Tibial artery (tissue), 4 donors: ENCODE measurements around the gene TSHZ2.

Experiments used
- DNase-seq, 2 donors: peaks; one replicate each; pipeline ENCODE4 v3.0.0-alpha.2; 2019
- H3K27ac ChIP-seq, 2 donors: fragments of 200-600 bp; sonication (generic) in 1 of 2; 1 replicate in 1 of 2; 2 replicates in 1 of 2; pipeline ENCODE4 v1.5.1; 2018 to 2019; ENCODE audit warnings: mild to moderate bottlenecking in 1 of 2
- H3K27me3 ChIP-seq, 2 donors: fragments of 200-600 bp; sonication (generic) in 1 of 2; one replicate each; pipeline versions ENCODE4 v1.5.1 to v1.6.0; 2016 to 2019
- H3K36me3 ChIP-seq, 3 donors: fragments of 200-600 bp; sonication (generic) in 2 of 3; one replicate each; pipeline ENCODE4 v1.5.1; 2016 to 2019; ENCODE audit warnings: mild to moderate bottlenecking in 2 of 3
- H3K4me1 ChIP-seq, 4 donors: fragments of 200-600 bp; sonication (generic) in 2 of 4; 1 replicate in 3 of 4; 2 replicates in 1 of 4; pipeline ENCODE4 v1.5.1; 2016 to 2019
- H3K4me3 ChIP-seq, 2 donors: fragments of 200-600 bp; sonication (generic) in 1 of 2; 1 replicate in 1 of 2; 2 replicates in 1 of 2; pipeline ENCODE4 v1.5.1; 2018 to 2019; ENCODE audit warnings: mild to moderate bottlenecking in 2 of 2
- H3K9me3 ChIP-seq, 3 donors: fragments of 200-600 bp; sonication (generic) in 1 of 3; one replicate each; pipeline ENCODE4 v1.5.1; 2016 to 2019
- intact Hi-C: fragments of 100-400 bp; cut with DNase I; formaldehyde crosslinking; loops from one replicate; pipeline ENCODE4 v1.15.0; 2023; ENCODE audit warnings: low total_unique reads
- TF ChIP-seq, protein P1 (sequence below), 2 experiments: fragments of 200-600 bp in 1 of 2; fragments of 450-650 bp in 1 of 2; IDR thresholded peaks; one replicate each; pipeline ENCODE4 v1.5.1; 2017 to 2019; ENCODE audit warnings: antibody characterized with exemption in 2 of 2, mild to moderate bottlenecking in 1 of 2, moderate library complexity in 1 of 2

The TSHZ2 gene

DNA sequence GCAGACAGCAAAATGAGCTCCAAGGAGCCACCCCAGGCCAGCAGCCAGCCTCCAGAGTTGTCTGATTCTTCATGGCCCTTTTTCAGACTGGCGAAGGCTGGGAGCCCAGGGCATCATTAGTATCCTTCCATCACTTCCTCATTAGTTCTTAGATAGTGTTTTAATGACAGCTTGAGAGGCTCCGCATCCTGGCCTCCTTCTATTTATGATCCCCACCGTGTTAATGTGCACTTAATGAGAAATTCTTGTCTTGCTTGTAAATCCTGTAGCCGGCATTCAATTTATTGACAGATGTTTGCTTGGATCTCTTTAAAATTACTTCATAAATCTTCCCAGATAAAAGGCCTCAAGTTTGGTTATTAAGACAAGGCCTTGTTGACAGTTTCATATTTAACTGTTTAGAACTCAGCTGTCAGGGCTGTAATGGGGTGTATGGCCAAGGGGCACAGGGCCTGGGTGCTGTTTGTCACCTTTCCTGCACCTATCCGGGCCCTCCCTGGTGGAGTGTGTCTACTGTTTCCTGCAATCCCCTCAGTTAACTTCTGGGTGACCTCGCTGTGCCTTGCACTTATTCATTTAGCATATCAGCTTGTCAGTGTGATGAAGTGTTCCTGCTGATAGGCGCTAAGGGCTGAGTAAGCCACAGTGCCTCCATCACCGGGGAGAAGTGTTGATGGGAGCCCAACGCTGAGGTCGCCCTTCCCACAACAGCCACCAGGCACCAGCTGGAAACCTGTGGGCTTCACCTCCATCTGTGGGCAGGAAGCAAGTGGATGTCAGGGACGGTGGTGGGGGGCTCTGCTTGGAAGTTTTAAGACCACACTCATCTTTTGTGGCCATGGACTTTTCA is 169.3 kb downstream of the TSHZ2 start:
- no peak for DNase-seq
- H3K4me3 ChIP-seq, result no peak overlapping the region
- H3K27me3 ChIP-seq, result no peaks in the 10 kb centered on the region
- TF ChIP-seq, protein P1, sequence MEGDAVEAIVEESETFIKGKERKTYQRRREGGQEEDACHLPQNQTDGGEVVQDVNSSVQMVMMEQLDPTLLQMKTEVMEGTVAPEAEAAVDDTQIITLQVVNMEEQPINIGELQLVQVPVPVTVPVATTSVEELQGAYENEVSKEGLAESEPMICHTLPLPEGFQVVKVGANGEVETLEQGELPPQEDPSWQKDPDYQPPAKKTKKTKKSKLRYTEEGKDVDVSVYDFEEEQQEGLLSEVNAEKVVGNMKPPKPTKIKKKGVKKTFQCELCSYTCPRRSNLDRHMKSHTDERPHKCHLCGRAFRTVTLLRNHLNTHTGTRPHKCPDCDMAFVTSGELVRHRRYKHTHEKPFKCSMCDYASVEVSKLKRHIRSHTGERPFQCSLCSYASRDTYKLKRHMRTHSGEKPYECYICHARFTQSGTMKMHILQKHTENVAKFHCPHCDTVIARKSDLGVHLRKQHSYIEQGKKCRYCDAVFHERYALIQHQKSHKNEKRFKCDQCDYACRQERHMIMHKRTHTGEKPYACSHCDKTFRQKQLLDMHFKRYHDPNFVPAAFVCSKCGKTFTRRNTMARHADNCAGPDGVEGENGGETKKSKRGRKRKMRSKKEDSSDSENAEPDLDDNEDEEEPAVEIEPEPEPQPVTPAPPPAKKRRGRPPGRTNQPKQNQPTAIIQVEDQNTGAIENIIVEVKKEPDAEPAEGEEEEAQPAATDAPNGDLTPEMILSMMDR (IDR thresholded peaks at IDR 0.05), result no peak
- no peaks in the 10 kb centered on the region for H3K9me3 ChIP-seq
- intact Hi-C loops, result no loop called here
- H3K4me1 ChIP-seq, result no peaks in the 10 kb centered on the region
- H3K27ac ChIP-seq, result no peak overlapping the region
- H3K36me3 ChIP-seq, result no peaks in the 10 kb centered on the region

DNA sequence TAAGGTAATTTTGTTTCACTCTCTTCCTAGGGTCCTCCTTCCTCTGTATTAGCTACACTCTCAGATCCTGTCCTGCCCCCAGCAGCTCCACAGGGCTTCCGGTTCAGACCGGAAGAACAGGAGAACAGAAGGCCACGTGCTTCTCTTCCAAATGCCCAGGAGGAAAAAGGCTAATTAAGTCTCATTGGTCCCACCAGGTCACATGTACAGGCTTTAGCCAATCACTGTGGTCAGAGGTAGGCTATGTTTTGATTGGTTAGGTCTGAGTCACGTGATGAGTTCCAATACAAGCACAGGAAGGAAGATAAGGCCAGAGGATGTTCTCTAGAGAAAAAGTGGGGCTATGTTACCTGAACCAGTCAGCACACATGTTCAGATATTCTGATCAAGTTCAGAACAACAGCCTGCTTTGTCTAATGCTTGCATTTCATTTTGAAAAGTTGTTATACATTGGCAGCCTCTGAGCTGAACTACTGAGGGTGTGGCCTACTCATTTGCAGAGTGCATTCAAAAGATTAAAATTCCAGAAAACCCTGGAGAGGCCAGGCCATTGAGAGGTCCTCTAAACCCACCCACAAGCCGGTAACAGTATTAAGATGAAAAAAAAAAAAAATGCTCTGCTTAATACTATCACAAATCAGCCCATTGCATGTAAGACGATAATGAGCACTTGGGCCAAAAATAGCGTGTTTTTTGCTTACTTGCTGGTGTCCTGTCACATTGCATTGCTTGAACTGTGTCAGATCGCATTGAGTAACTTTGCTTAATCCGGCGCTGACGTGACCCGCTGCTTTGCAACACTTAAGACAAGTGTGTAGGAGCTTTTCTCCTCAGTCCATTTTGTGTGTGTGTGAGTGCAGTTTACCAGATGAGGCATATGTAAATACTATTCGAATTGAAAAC is 170.3 kb downstream of the TSHZ2 start:
- H3K36me3 ChIP-seq, result no peaks in the 10 kb centered on the region
- TF ChIP-seq, protein P1 (IDR thresholded peaks at IDR 0.05), result no peak
- no peaks in the 10 kb centered on the region for H3K9me3 ChIP-seq
- no peak for DNase-seq
- no peaks in the 10 kb centered on the region for H3K27me3 ChIP-seq
- intact Hi-C loops, result no loop called here
- H3K27ac ChIP-seq, result no peak overlapping the region
- no peaks in the 10 kb centered on the region for H3K4me1 ChIP-seq
- no peak overlapping the region for H3K4me3 ChIP-seq

DNA sequence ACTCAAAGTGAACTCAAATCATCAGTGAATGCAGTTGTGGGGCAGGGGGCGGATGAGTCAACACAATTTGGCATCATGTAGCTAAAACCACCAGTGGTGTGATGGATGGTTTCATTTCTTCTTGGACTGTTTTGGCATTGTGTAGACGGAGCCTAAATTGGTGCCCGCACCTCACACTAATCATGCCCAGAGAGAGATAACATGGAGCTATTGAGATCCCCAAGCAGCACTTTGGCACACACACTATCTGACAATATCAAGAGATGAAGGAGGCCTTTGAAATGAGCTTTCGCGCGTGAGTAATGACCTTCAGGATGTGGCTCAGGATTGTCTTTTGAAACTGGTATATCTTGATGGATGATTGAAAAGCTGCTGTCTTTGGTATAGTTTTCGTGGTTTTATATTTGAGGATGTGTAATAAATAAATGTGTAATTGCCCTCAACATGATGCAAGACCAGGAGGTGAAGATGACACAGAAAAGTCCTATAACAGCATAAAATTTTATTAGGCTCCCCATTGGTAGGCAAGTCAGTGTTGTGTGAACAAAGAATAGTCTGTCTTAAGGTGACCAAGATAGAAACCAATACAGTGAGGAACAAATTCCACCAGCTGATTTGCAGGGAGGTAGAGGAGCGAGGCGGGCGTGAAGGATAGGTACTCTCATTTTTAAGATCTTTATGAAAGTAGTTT is 174.2 kb downstream of the TSHZ2 start:
- no peak overlapping the region for H3K27ac ChIP-seq
- H3K27me3 ChIP-seq, result no peaks in the 10 kb centered on the region
- intact Hi-C loops, result no loop called here

DNA sequence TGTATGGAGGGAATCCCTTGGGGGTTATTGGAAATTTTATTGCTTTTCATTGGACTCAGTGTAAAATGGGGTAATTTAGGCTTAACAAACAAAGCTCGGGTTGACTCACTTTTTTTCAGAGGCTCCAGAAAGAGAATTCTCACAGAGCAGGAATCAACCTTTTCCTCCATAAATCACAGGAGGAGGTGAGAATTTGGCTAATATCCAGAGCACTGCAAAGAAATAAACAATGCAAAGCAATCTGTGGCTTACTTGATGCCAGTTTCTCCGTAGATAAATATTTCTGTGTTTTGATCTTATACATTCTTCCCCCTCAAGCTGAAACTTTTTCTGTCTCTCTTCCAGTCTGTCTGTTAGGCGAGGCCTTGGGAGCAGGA is 176.6 kb downstream of the TSHZ2 start:
- intact Hi-C loops, result no loop called here
- TF ChIP-seq, protein P1 (IDR thresholded peaks at IDR 0.05), result no peak
- H3K9me3 ChIP-seq, result no peaks in the 10 kb centered on the region

More for the DNA sequence above, 174.2 kb downstream of the TSHZ2 start:
- TF ChIP-seq, protein P1 (IDR thresholded peaks at IDR 0.05), result no peak
- Histone ChIP-seq H3K36me3 (no peaks in the 10 kb centered on the region), H3K4me3 (no peak overlapping the region), H3K9me3 (no peaks in the 10 kb centered on the region), H3K4me1 (no peaks in the 10 kb centered on the region)
- DNase-seq, result no peak

DNA sequence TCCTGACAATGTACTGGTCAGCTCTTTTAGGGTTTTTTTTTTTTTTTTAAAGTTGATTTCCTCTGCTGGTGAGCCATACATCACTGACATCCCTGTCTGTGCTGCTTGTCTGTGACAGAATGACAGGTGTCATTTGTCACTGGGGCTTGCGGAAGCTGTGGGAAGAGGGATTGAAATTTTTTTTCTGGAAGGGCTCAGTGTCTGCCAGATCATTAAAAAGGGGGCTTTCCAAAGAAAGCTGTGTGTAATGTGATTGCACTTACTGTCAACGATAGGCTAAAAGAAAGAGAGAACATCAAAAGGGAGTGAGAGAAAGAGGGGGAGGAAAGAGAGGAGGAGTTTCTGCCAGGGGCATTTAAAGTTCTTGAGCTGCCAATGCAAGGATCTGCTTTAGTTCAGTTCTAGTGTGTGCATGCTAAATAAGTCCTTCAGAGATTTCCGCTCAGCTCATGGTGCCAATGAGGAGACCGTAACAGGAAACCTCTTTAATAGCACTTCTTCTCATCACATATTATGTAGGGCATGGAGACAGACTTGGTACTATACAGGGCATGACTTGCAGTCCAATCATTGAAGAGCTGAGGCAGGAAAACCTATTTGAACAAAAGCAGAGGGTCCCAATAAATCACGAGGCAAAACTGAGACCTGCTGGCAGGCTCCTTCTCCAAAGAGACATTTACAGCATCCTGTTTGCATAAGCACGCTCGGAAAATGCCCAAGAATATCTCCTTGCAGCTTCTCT is 177.2 kb downstream of the TSHZ2 start:
- intact Hi-C loops, result no loop called here
- TF ChIP-seq, protein P1 (IDR thresholded peaks at IDR 0.05), result no peak
- H3K27me3 ChIP-seq, result no peaks in the 10 kb centered on the region
- DNase-seq, result no peak
- no peaks in the 10 kb centered on the region for H3K36me3 ChIP-seq
- H3K27ac ChIP-seq, result no peak overlapping the region
- no peaks in the 10 kb centered on the region for H3K4me1 ChIP-seq
- H3K9me3 ChIP-seq, result no peaks in the 10 kb centered on the region
- no peak overlapping the region for H3K4me3 ChIP-seq

More for the DNA sequence above, 176.6 kb downstream of the TSHZ2 start:
- H3K36me3 ChIP-seq, result no peaks in the 10 kb centered on the region
- H3K27me3 ChIP-seq, result no peaks in the 10 kb centered on the region
- H3K4me1 ChIP-seq, result no peaks in the 10 kb centered on the region
- no peak for DNase-seq
- H3K4me3 ChIP-seq, result no peak overlapping the region
- no peak overlapping the region for H3K27ac ChIP-seq
